Ovary (tissue), 3 donors: ENCODE results near the gene FKBP4.

ENCODE experiments used
- EP300 ChIP-seq: sonication (generic); formaldehyde crosslinking; IDR thresholded peaks from one replicate; pipeline ENCODE4 v1.6.1; 2017; ENCODE audit warnings: antibody characterized with exemption
- POLR2A ChIP-seq: fragments of 450-650 bp; IDR thresholded peaks from one replicate; pipeline ENCODE4 v1.6.1; 2017; ENCODE audit warnings: antibody characterized with exemption, mild to moderate bottlenecking, moderate library complexity
- TF ChIP-seq, protein P1 (sequence below), 3 donors: fragments of 450-650 bp in 2 of 3; fragments of 200-600 bp in 1 of 3; IDR thresholded peaks; one replicate each; pipeline versions ENCODE4 v1.5.1 to v1.8.0; 2016 to 2022; ENCODE audit warnings: antibody characterized with exemption in 3 of 3, mild to moderate bottlenecking in 1 of 3
- donor health status: DM: no; HTN: no; CAD: no.

DNA sequence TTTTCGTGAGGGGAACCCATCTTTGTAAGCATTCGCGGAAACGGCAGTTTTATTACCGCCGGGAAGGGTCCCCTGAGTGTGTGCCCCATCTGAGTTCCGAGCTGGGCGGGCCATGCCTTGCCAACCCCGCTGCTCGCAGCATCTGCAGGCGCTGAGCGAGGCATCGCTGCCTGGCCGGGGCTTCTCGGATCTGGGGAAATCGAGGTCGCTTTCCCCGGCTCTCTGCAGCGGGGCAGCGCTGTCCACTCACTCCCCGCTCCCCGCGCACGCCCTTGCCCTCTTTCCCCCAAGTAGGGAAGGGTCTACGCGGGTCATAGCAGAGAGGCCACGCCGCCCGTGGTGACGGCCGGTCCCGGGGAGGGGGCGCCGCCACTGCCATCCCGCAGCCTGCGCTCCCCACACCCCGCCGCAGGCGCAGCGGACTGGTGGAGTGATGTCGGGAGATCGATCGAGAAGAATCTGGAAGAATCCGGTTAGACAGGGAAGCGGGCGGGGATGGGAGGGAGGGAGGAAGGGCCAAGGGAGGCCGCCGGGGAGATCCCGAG is 507 bp upstream of the FKBP4 start:
- TF ChIP-seq POLR2A (no peak), EP300 (no peak)
- TF ChIP-seq, protein P1, sequence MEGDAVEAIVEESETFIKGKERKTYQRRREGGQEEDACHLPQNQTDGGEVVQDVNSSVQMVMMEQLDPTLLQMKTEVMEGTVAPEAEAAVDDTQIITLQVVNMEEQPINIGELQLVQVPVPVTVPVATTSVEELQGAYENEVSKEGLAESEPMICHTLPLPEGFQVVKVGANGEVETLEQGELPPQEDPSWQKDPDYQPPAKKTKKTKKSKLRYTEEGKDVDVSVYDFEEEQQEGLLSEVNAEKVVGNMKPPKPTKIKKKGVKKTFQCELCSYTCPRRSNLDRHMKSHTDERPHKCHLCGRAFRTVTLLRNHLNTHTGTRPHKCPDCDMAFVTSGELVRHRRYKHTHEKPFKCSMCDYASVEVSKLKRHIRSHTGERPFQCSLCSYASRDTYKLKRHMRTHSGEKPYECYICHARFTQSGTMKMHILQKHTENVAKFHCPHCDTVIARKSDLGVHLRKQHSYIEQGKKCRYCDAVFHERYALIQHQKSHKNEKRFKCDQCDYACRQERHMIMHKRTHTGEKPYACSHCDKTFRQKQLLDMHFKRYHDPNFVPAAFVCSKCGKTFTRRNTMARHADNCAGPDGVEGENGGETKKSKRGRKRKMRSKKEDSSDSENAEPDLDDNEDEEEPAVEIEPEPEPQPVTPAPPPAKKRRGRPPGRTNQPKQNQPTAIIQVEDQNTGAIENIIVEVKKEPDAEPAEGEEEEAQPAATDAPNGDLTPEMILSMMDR (IDR thresholded peaks at IDR 0.05) = no peak
